AG08395 (cell line): ENCODE measurements around the gene CTCF.

ENCODE experiments used
- DNase-seq: peaks from one replicate; pipeline ENCODE4 v3.0.0; 2012; ENCODE audit warnings: mixed read lengths, low spot score

The CTCF gene

GRCh38 chr16:67549240-67549639, 13.1 kb upstream of the CTCF start:
- no peak for DNase-seq

- DNase-seq = no peak
These were observed 12.4 kb upstream of the CTCF start for GRCh38 chr16:67549936-67550335.

GRCh38 chr16:67551091-67551490, 11.2 kb upstream of the CTCF start:
- DNase-seq = no peak

- DNase-seq = no peak
These were observed 10.4 kb upstream of the CTCF start for GRCh38 chr16:67551972-67552371.

GRCh38 chr16:67552476-67552875, 9.8 kb upstream of the CTCF start:
- no peak for DNase-seq

GRCh38 chr16:67555795-67556212, 6.5 kb upstream of the CTCF start:
- DNase-seq = no peak

- no peak for DNase-seq
These were observed 3.5 kb upstream of the CTCF start for GRCh38 chr16:67558859-67559258.

GRCh38 chr16:67560827-67561342, 1.4 kb upstream of the CTCF start:
- no peak for DNase-seq

- no peak for DNase-seq
These were observed 864 bp upstream of the CTCF start for GRCh38 chr16:67561501-67561823.

GRCh38 chr16:67561824-67562525, 351 bp upstream of the CTCF start:
- DNase-seq = peak; percentile 98

GRCh38 chr16:67562918-67563707, 787 bp downstream of the CTCF start:
- DNase-seq = no peak

- no peak for DNase-seq
These were observed 1.6 kb downstream of the CTCF start for GRCh38 chr16:67563708-67564468.

GRCh38 chr16:67565470-67566100, 3.3 kb downstream of the CTCF start:
- DNase-seq = no peak

- DNase-seq = peak; percentile 38
These were observed 9.1 kb downstream of the CTCF start for GRCh38 chr16:67571464-67571863.

GRCh38 chr16:67571981-67572431, 9.7 kb downstream of the CTCF start:
- peak; percentile 52 for DNase-seq

GRCh38 chr16:67579686-67580085, 17.4 kb downstream of the CTCF start:
- no peak for DNase-seq

GRCh38 chr16:67580202-67580601, 17.9 kb downstream of the CTCF start:
- no peak for DNase-seq

GRCh38 chr16:67593288-67593687, 31.0 kb downstream of the CTCF start:
- no peak for DNase-seq

- no peak for DNase-seq
These were observed 31.4 kb downstream of the CTCF start for GRCh38 chr16:67593701-67594100.

GRCh38 chr16:67594256-67594915, 32.1 kb downstream of the CTCF start:
- no peak for DNase-seq

GRCh38 chr16:67594956-67595355, 32.6 kb downstream of the CTCF start:
- no peak for DNase-seq

- no peak for DNase-seq
These were observed 36.2 kb downstream of the CTCF start for GRCh38 chr16:67598527-67598926.
